ENCODE measurements around the gene SERPINC1.

GRCh38 chr1:173857363-173857917 lies 59.7 kb downstream of the SERPINC1 start:
- TF ChIP-seq CTCF (IDR thresholded peaks at IDR 0.05) (no peak), POLR2A (IDR thresholded peaks at IDR 0.05) (no peak)

Measured in transverse colon (tissue), 3 donors.